Medulla oblongata (tissue), 1 donor: ENCODE results near the gene DSCAML1.
A peak's percentile ranks its signal among the peaks of the same experiment; 100 is the strongest.

ENCODE experiments used
- DNase-seq: peaks from one replicate; pipeline ENCODE4 v3.0.0-alpha.2; 2015; ENCODE audit errors: extremely low spot score

DSCAML1 gene

GRCh38 chr11:117614728-117615127 is 182.3 kb downstream of the DSCAML1 start:
- DNase-seq, result no peak

- DNase-seq, result no peak
Measured at GRCh38 chr11:117613521-117613920, 183.5 kb downstream of the DSCAML1 start.

- DNase-seq, result no peak
Measured at GRCh38 chr11:117612177-117612576, 184.8 kb downstream of the DSCAML1 start.

- no peak for DNase-seq
Measured at GRCh38 chr11:117610901-117611300, 186.1 kb downstream of the DSCAML1 start.

- DNase-seq, result no peak
Measured at GRCh38 chr11:117610045-117610444, 187.0 kb downstream of the DSCAML1 start.

- no peak for DNase-seq
Measured at GRCh38 chr11:117607449-117607848, 189.6 kb downstream of the DSCAML1 start.

- DNase-seq, result no peak
Measured at GRCh38 chr11:117606790-117607189, 190.2 kb downstream of the DSCAML1 start.

- no peak for DNase-seq
Measured at GRCh38 chr11:117606211-117606610, 190.8 kb downstream of the DSCAML1 start.

GRCh38 chr11:117605331-117605730 is 191.7 kb downstream of the DSCAML1 start:
- no peak for DNase-seq

GRCh38 chr11:117604336-117604995 is 192.6 kb downstream of the DSCAML1 start:
- peak; percentile 83 for DNase-seq

GRCh38 chr11:117603932-117604331 is 193.1 kb downstream of the DSCAML1 start:
- no peak for DNase-seq

GRCh38 chr11:117601006-117601708 is 195.9 kb downstream of the DSCAML1 start:
- peak; percentile 58 for DNase-seq

GRCh38 chr11:117600234-117600783 is 196.7 kb downstream of the DSCAML1 start:
- peak; percentile 92 for DNase-seq

GRCh38 chr11:117597071-117597470 is 199.9 kb downstream of the DSCAML1 start:
- DNase-seq, result no peak

GRCh38 chr11:117595440-117595839 is 201.6 kb downstream of the DSCAML1 start:
- no peak for DNase-seq

- no peak for DNase-seq
Measured at GRCh38 chr11:117594721-117595120, 202.3 kb downstream of the DSCAML1 start.

GRCh38 chr11:117593065-117593464 is 204.0 kb downstream of the DSCAML1 start:
- DNase-seq, result no peak

GRCh38 chr11:117591316-117592039 is 205.5 kb downstream of the DSCAML1 start:
- peak; percentile 70 for DNase-seq

GRCh38 chr11:117589063-117589462 is 208.0 kb downstream of the DSCAML1 start:
- no peak for DNase-seq

GRCh38 chr11:117588166-117588810 is 208.7 kb downstream of the DSCAML1 start:
- DNase-seq, result no peak

- DNase-seq, result no peak
Measured at GRCh38 chr11:117587416-117587815, 209.6 kb downstream of the DSCAML1 start.

- no peak for DNase-seq
Measured at GRCh38 chr11:117586392-117586791, 210.6 kb downstream of the DSCAML1 start.
